NT2/D1 (cell line): Measurements from ENCODE around the gene SEH1L.

Experiments used
- SUZ12 ChIP-seq: IDR thresholded peaks from 2 replicates; pipeline ENCODE4 v1.6.1; 2011; ENCODE audit not compliant: insufficient read length, insufficient read depth; ENCODE audit errors: extremely low read depth
- YY1 ChIP-seq: IDR thresholded peaks from 2 replicates; pipeline ENCODE4 v1.6.1; 2011; ENCODE audit not compliant: insufficient read length, insufficient read depth
- ZNF274 ChIP-seq: IDR thresholded peaks from 2 replicates; pipeline ENCODE4 v1.6.1; 2011; ENCODE audit warnings: mild to moderate bottlenecking, low read depth, low read length

- TF ChIP-seq ZNF274 (no peak), YY1 (no peak), SUZ12 (no peak)
Measured at GRCh38 chr18:12946549-12947284, 1.1 kb upstream of the SEH1L start.
